ENCODE results near the gene SLC12A3.

The SLC12A3 gene

GRCh38 chr16:56876048-56876447 lies 11.0 kb downstream of the SLC12A3 start:
- Histone ChIP-seq H3K27ac (no peak overlapping the region), H3K4me3 (no peak overlapping the region)
- no peak for TF ChIP-seq CTCF (IDR thresholded peaks at IDR 0.05)
- no peak for DNase-seq (ENCODE audit: low spot score)

- no peak for DNase-seq (ENCODE audit: low spot score)
- TF ChIP-seq CTCF (IDR thresholded peaks at IDR 0.05): no peak
- Histone ChIP-seq H3K27ac (no peak overlapping the region), H3K4me3 (no peak overlapping the region)
Measured at GRCh38 chr16:56877486-56878182, 12.6 kb downstream of the SLC12A3 start.

DNA sequence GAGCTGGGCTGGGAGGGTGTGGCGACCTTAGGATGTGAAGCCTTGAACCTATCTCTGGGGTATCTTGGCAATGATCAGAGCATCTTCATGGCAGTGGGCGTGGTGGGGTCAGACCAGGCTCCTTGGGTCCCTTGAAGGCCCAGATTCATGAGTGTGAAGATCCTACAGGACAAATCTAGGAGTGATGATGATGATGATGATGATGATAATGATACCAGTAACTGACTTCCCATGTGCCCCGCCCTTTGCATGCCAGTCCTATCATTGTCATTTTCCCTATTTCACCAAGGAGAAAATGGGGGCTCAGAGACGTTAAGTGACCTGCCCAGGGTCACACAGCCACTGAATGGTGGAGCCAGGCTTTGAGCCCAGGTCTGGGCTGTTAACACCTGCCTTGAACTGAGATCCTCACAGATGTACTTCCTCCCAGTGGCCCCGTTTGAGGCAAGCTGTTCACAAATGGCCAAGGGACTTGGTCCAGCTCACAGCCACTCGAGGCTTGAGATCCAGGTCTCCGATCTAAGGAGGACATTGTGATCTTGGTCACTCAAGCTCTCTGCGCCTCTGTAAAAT lies 13.4 kb downstream of the SLC12A3 start:
- no peak overlapping the region for H3K4me3 ChIP-seq
- no peak for TF ChIP-seq CTCF (IDR thresholded peaks at IDR 0.05)
- DNase-seq (ENCODE audit: low spot score): no peak
- no peak overlapping the region for H3K27ac ChIP-seq

GRCh38 chr16:56879276-56879675 lies 14.3 kb downstream of the SLC12A3 start:
- no peak for TF ChIP-seq CTCF (IDR thresholded peaks at IDR 0.05)
- Histone ChIP-seq H3K27ac (no peak overlapping the region), H3K4me3 (no peak overlapping the region)
- no peak for DNase-seq (ENCODE audit: low spot score)

- TF ChIP-seq CTCF (IDR thresholded peaks at IDR 0.05): no peak
- Histone ChIP-seq H3K4me3 (no peak overlapping the region), H3K27ac (no peak overlapping the region)
- DNase-seq (ENCODE audit: low spot score): no peak
Measured at GRCh38 chr16:56880176-56880575, 15.2 kb downstream of the SLC12A3 start.

DNA sequence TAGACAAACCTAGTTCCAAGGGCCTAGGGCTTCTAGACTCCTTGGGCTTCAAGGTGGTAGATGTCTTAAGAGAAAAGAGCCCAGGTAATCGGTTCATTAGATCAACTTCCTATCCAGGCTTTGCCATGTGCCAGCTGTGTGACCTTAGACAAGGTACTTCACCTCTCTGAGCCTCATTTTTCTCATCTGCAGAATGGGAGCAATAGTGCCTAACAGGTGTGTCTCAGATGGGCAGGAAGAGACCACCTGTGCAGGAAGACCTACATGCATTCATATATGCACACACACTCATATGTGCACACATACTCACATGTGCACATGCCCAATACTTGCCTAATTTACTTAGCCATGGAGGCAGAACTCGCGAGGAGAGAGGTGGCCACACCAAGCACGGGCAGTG lies 15.7 kb downstream of the SLC12A3 start:
- TF ChIP-seq CTCF (IDR thresholded peaks at IDR 0.05): no peak
- Histone ChIP-seq H3K27ac (no peak overlapping the region), H3K4me3 (no peak overlapping the region)

More for the DNA sequence above, 15.7 kb downstream of the SLC12A3 start:
- no peak for DNase-seq (ENCODE audit: low spot score)

All from coronary artery (tissue), 2 donors.